Left ventricle myocardium inferior (tissue), 1 donor: ENCODE results near the gene MPHOSPH10. TPM values are rescaled to one million over a fixed set of nuclear protein-coding genes. Genes with fewer than 3 reads are reported as not detected.
A peak's percentile ranks its signal among the peaks of the same experiment; 100 is the strongest.
"Not testable (repeated sequence)": the region's sequence is repeated elsewhere in the genome, so short reads cannot be mapped to it uniquely, and the experiment has no call there.

ENCODE experiments used
- DNase-seq: peaks from one replicate; pipeline ENCODE4 v3.0.0-alpha.2; 2020
- H3K27ac ChIP-seq: fragments of 200-600 bp; replicated peaks from 2 replicates; pipeline ENCODE4 v1.8.0; 2021
- H3K27me3 ChIP-seq: fragments of 200-600 bp; 2 replicates; pipeline ENCODE4 v1.8.0; 2021; ENCODE audit warnings: low read depth
- H3K36me3 ChIP-seq: fragments of 200-600 bp; 2 replicates; pipeline ENCODE4 v1.8.0; 2021
- H3K4me1 ChIP-seq: fragments of 200-600 bp; 2 replicates; pipeline ENCODE4 v1.8.0; 2021
- H3K4me3 ChIP-seq: fragments of 200-600 bp; 2 replicates; pipeline ENCODE4 v1.8.0; 2021; ENCODE audit warnings: mild to moderate bottlenecking, moderate library complexity
- H3K9me3 ChIP-seq: fragments of 200-600 bp; replicated peaks from 2 replicates; pipeline ENCODE4 v1.8.0; 2021
- intact Hi-C: fragments of 100-400 bp; cut with micrococcal nuclease; formaldehyde crosslinking; loops from one replicate; pipeline ENCODE4 v1.11.0; 2022
- total RNA-seq: library from RNA; stranded (reverse); fragmentation: NEBNext Ultra II Directional; extraction: Animal tissue kit (Norgen Biotek cat#: 25700); gene quantifications from one replicate; pipeline ENCODE4 v1.2.1, GENCODE V29; 2021
- TF ChIP-seq, protein P1 (sequence below): fragments of 200-600 bp; IDR thresholded peaks from 2 replicates; pipeline ENCODE4 v1.8.0; 2021; ENCODE audit warnings: antibody characterized with exemption, mild to moderate bottlenecking, borderline replicate concordance
- donor health status: DM: no; HTN: yes; CAD: no; lungs with severe emphysema.

The MPHOSPH10 gene
- total RNA-seq, 1 donor from 2014 or later = 20.7 TPM

DNA sequence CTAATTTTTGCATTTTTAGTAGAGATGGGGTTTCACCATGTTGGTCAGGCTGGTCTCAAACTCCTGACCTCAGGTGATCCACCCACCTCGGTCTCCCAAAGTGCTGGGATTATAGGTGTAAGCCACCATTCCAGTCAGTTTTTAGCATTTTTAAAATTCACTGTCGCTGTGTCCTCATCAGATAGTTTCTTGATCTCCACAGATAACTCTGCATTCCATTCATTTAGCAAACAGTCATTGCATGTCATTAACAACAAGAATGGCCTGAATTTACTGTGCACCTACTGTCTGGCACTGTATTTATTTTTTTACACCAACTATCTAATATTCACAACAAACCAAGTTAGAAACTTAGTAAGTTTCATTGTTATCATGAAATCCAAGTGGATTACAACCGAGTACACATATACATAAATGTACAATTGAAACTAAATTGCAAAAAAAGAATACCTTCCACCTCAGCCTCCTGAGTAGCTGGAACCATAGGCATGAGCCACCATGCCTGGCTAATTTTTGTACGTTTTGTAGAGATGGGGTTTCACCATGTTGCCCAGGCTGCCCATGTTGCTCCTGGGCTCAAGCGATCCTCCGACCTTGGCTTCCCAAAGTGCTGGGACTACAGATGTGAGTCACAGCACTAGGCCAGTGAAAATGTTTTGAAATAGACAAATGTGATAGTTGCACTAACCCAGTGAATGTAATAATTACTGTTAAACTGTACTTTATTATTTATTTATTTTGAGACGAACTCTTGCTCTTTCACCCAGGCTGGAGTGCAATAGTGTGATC, 4.7 kb upstream of the MPHOSPH10 start:
- no peak overlapping the region for H3K4me3 ChIP-seq
- peaks cover 28% of the 10 kb centered on the region for H3K36me3 ChIP-seq
- TF ChIP-seq, protein P1, sequence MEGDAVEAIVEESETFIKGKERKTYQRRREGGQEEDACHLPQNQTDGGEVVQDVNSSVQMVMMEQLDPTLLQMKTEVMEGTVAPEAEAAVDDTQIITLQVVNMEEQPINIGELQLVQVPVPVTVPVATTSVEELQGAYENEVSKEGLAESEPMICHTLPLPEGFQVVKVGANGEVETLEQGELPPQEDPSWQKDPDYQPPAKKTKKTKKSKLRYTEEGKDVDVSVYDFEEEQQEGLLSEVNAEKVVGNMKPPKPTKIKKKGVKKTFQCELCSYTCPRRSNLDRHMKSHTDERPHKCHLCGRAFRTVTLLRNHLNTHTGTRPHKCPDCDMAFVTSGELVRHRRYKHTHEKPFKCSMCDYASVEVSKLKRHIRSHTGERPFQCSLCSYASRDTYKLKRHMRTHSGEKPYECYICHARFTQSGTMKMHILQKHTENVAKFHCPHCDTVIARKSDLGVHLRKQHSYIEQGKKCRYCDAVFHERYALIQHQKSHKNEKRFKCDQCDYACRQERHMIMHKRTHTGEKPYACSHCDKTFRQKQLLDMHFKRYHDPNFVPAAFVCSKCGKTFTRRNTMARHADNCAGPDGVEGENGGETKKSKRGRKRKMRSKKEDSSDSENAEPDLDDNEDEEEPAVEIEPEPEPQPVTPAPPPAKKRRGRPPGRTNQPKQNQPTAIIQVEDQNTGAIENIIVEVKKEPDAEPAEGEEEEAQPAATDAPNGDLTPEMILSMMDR = no peak
- no peak overlapping the region for H3K27ac ChIP-seq
- no peaks in the 10 kb centered on the region for H3K27me3 ChIP-seq
- DNase-seq = no peak
- peaks cover 35% of the 10 kb centered on the region for H3K4me1 ChIP-seq
- intact Hi-C loops = no loop called here
- H3K9me3 ChIP-seq = no peaks in the 10 kb centered on the region

DNA sequence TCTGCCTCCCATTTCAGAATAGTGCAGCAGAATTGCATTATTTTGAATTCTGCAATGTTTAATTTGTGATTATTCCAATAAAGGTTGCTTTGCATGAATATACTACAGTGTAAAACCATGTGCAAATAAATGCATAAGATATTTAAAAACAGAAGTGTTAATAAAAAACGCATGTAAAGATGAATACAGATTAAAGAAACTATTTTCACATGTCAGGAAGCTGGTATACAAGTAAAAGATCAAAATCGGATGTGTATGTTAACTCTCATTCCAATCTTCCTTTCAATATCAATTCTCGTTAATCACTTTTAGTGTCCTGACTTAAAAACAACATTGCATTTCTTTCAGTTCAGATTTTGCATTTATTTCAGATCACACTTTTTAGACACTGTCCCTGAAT, 3.5 kb upstream of the MPHOSPH10 start:
- intact Hi-C loops = no loop called here
- no peak for DNase-seq
- no peaks in the 10 kb centered on the region for H3K27me3 ChIP-seq
- H3K4me1 ChIP-seq = peaks cover 48% of the 10 kb centered on the region
- H3K9me3 ChIP-seq = no peaks in the 10 kb centered on the region
- peaks cover 21% of the 10 kb centered on the region for H3K36me3 ChIP-seq
- no peak overlapping the region for H3K27ac ChIP-seq
- no peak overlapping the region for H3K4me3 ChIP-seq
- TF ChIP-seq, protein P1 = no peak

DNA sequence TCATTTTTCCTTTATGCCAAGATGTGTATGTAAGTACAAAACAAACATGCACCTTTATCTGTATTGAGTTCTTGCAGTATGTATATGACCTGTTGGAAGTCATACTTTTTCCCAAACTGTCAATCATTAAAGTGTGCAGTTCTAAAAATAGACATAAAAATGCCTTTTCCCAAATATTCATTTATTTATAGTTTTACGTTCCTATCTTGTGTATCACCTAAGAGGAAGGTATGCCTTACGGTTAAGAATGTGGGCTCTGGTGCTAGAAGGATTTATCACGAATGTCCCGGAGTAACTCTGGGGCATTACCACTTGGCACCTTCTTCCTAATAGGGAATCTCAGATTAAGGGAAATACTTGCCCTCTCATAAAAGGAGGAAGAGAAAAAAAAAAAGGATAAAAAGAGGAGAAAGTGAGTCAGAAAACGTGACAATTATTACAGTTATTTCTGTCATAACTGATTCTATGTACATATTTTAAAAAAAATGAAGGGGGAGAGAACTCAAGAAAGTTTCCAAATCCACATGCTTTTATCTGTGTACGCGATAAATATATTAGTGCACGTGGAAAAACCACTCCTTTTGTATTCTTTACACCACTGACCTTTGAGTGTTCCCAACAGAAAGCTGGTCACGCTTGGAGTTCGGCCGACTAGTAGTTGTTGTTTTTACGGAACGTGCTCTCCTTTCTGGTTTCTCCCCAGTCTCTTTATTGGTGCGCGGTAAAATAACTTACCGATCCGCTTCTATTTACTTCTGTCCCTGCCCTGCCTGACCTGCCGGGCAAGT, 1.1 kb upstream of the MPHOSPH10 start:
- H3K4me3 ChIP-seq = peak overlapping the region; percentile 78
- no peaks in the 10 kb centered on the region for H3K9me3 ChIP-seq
- no peak for DNase-seq
- H3K36me3 ChIP-seq = peaks cover 15% of the 10 kb centered on the region
- H3K4me1 ChIP-seq = peaks cover 61% of the 10 kb centered on the region
- no peaks in the 10 kb centered on the region for H3K27me3 ChIP-seq
- intact Hi-C loops = no loop called here
- H3K27ac ChIP-seq = peak overlapping the region; percentile 97
- TF ChIP-seq, protein P1 = no peak

DNA sequence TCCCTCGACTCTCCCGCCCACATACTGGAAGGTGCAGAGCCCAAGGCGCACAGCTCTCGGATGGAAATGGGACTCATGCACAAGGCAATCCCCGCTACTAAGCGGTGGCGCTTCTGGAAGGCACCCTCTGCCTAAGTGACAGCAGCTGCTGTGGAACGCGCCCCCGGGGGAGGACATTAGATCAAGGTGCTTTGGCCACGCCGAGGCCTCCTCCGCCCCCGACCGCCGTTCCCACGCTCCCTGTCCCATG, 607 bp upstream of the MPHOSPH10 start:
- H3K4me3 ChIP-seq = peak overlapping the region; percentile 78
- DNase-seq = no peak
- peak overlapping the region; percentile 97 for H3K27ac ChIP-seq
- H3K36me3 ChIP-seq = peaks cover 20% of the 10 kb centered on the region
- H3K27me3 ChIP-seq = no peaks in the 10 kb centered on the region
- H3K4me1 ChIP-seq = peaks cover 61% of the 10 kb centered on the region
- H3K9me3 ChIP-seq = no peaks in the 10 kb centered on the region
- TF ChIP-seq, protein P1 = no peak
- intact Hi-C loops = no loop called here

DNA sequence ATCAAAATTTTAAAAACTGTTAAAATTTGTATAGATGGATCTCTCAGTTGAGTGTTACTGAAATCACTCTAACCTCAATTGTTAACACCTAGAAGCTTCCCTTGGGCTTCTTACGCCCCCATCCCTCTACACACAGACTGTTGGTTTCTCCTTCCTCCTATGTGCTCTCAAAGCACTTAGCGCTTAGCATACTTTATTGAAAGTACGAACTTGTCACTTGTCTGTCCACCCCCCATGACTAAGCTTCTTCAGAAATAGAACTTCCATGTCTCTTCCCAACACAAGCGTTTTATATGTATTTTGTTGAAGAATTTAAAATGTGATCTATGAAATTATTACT, 441 bp downstream of the MPHOSPH10 start:
- H3K4me1 ChIP-seq = peaks cover 61% of the 10 kb centered on the region
- no peak for DNase-seq
- H3K36me3 ChIP-seq = peaks cover 30% of the 10 kb centered on the region
- intact Hi-C loops = no loop called here
- TF ChIP-seq, protein P1 = no peak
- H3K4me3 ChIP-seq = peak overlapping the region; percentile 78
- H3K9me3 ChIP-seq = no peaks in the 10 kb centered on the region
- H3K27ac ChIP-seq = peak overlapping the region; percentile 97
- H3K27me3 ChIP-seq = no peaks in the 10 kb centered on the region

DNA sequence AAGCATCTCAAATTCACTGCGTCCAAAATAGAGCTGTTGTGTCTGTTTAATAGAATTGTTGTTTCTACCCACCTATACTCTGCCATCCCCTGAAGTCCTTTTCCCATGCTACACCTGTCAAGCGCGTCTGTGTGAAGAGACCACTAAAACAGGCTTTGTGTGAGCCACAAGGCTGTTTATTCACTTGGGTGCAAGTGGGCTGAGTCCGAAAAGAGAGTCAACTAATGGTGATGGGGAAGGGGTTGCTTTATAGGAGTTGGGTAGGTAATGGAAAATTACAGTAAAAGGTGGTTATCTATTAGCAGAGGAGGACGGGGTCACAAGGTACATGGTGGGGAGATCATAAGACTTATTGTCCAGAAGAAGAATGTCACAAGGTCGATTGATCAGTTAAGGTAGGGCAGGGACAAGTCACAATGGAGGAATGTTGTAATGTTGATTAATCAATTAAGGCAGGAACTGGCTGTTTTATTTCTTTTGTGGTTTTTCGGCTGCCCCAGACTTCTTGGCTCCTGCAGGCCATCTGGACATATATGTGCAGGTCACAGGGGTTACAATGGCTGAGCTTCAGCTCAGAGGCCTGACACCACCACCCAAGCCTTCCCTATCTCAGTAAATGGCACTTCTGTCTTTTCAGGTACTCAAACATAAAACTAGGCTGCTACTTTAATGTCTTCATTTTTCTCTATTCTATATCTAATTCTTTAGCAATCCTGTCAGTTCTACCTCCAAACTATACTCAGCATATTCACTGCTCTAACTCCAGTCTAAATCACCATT, 1.1 kb downstream of the MPHOSPH10 start:
- intact Hi-C loops, H3K27me3 ChIP-seq, H3K9me3 ChIP-seq, DNase-seq: not testable (repeated sequence)
- Histone ChIP-seq H3K4me3 (peak overlapping the region; percentile 78), H3K27ac (peak overlapping the region; percentile 97), H3K36me3 (peaks cover 37% of the 10 kb centered on the region), H3K4me1 (peaks cover 61% of the 10 kb centered on the region)
